Stimulated activated CD4-positive, alpha-beta T cell treated with anti-CD3 and anti-CD28 coated beads, Interleukin-1b, Interleukin-23, amount 100 ng/mL, for 4 hours (primary cell): Measurements from ENCODE around the gene TMEFF2.

Experiments
- DNase-seq, 2 donors: peaks; one replicate each; pipeline ENCODE4 v3.0.0-alpha.2; 2020; ENCODE audit warnings: low read depth in 2 of 2

The TMEFF2 gene, protein sequence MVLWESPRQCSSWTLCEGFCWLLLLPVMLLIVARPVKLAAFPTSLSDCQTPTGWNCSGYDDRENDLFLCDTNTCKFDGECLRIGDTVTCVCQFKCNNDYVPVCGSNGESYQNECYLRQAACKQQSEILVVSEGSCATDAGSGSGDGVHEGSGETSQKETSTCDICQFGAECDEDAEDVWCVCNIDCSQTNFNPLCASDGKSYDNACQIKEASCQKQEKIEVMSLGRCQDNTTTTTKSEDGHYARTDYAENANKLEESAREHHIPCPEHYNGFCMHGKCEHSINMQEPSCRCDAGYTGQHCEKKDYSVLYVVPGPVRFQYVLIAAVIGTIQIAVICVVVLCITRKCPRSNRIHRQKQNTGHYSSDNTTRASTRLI

DNA sequence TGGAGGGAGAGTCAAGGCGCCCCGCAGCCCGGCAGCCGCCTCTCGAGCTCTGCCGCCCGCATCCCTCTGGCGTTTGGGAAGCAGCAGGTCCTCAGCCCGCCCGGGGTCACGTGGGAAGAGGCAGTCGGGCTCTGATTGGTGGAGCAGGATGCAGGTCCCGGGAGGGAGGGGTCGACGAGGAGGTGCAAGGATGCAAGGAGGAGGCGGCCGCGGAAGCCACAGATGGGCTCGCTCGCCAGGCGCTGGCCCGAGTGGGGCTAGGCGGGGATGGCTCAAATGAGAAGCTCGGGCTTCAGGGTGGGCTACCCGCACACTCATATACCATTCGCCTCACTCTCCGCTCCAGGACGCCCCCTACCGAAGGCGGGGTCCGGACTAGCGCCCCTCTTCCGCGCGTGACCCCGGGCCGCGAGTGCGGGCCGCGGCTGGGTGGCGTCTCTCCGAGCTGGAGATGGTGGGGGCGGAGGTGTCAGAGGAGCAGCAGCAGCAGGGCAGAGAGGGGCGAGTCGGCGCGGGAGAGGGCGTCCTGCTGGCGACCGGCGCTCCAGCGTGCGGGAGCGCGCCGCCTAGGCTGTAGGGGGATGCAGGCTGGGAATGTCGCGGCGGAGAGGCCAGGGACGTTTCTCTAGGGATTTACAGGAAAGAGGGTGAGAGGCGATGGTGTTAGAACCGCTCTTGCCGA lies at the start of gene TMEFF2:
Gene TMEFF2 (minus strand): TSS at position 68 of the 682 bp plus-strand sequence. CDS start 409 bp downstream, outside the sequence.
- DNase-seq = peak in 1 of 2 donors; percentile 27

DNA sequence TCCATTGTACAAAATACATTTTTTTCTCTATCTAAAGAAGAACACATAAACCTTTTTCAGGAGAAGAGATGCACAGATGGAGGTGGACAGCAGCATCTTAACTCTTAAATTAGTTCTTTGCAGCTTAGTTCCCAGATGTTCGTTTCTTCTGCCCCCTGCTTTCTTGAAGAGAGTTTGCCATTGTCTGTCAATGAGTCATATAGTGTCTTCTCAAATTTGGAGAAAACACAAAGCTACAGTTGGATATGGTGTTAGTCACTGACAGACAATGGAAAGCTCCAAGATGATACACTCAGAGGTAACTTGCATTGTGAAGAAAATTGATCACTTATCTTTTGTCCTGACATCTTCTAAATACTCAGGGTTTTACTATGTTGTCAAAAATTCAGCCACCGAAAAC lies 48.8 kb upstream of the TMEFF2 start:
- no peak for DNase-seq

DNA sequence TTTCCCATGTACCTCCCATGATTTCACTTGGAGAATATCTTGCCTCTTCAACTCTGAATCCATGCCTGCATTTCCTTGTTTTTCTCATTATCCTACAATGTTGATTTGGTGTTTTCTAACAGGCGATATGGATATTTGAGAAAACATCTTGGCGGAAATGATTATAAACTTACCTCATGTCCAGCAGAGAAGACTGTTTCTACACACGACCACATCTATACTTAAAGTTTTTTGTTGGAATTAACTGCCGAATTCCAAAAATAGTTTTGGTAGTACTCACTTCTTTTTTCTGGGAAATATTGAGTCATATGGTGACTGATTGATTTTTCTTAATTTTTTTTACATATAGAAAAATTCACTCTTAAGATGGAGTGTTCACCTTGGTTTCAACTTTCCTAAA lies 41.4 kb upstream of the TMEFF2 start:
- DNase-seq = no peak

DNA sequence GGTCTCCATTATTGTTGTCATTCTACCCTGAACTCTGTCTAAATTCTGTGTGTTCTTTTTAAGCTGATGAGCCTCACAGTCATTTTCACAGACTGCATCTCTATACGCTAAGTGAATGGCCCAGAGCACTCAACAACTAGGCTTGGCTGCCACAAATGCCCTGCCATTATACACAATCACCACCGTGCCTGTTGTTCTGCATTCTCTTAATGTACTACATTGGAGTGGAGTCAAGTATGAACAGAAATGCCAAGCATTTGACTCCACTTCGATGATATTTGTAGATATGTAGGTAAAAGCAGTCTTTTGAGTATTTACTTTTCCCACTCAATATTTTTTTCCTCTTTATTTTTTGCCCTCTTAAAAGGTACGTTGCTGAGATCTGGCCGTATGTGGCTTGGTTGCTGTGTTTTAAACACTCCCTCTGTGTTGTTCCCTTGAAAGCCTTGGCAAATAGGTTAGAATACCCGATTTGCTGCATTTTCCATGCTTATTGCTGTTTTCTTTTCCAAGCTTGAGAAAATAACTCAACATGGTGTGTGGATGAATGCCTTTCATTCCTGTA lies 36.2 kb upstream of the TMEFF2 start:
- no peak for DNase-seq

DNA sequence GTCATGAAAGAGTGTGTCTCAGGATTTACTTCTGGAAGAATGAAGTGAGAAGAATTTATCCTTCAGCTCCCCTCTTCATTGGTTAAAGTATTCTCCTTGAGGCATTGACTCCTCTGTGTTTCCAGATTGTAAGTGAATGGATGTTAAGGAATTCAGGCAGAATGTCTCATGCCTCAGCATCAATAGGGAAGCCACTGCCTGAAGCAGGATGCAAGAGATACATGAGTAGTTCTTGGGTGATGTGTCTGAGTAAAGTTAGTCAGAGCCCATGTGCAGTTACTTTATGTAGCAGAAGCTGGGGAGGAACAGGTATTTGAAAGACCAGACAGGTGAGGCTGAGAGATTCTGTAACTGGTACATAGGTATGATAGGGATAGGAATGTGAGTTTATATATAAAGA lies 34.0 kb upstream of the TMEFF2 start:
- no peak for DNase-seq

DNA sequence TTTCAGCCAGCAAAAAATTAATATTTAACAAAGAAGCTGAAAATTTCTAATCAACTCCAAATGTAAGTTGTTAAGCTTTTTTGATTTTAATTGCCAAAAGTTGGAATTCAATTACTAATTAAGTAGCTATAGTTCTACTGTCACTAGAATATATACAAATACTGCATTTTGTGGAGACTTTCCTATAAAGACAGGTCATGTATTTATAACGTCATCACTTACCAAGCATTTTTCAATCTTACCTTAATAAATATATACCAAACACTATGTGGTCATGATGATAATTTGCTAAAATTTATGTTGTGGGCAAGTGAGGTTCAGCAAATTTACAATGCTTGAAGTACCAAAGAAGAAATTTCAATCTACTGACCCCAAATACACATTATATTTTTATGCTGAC lies 24.2 kb upstream of the TMEFF2 start:
- no peak for DNase-seq

DNA sequence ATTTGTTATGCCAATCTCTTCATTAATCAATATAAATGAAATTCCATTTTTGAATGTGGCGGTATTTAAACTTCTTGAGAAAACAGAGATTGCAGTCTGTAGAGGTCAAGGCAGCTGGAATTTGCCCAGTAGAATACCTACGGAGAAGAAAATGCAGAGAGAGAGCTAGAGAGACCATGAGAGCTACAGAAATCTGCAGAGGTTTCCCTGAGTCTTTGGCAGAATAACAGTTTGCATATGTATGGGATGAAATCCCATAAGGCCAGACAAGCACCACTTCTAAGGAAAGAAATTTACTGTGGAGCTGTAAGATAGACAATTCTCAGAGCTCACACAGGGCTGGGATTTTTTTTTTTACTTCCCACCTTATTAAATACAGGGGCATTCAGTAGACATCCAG lies 23.6 kb upstream of the TMEFF2 start:
- DNase-seq = no peak

DNA sequence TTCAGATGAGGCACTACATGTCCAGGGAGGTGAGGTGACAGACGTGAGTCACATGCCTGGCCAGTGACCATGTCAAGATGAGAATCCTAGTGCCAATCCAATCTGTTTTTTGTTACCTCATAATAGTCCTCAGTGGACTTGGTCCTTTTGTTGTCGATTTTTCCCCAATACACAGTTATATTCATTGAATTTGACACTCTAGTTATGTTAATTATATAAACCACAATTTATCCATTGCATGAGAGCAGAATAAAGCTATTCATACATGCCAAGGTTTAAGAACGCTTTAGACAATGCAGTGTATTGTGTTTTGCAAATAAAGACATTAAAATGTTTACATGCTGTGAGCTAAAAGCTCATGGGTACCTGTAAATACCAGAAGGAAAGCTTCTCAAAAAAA lies 21.6 kb upstream of the TMEFF2 start:
- no peak for DNase-seq

DNA sequence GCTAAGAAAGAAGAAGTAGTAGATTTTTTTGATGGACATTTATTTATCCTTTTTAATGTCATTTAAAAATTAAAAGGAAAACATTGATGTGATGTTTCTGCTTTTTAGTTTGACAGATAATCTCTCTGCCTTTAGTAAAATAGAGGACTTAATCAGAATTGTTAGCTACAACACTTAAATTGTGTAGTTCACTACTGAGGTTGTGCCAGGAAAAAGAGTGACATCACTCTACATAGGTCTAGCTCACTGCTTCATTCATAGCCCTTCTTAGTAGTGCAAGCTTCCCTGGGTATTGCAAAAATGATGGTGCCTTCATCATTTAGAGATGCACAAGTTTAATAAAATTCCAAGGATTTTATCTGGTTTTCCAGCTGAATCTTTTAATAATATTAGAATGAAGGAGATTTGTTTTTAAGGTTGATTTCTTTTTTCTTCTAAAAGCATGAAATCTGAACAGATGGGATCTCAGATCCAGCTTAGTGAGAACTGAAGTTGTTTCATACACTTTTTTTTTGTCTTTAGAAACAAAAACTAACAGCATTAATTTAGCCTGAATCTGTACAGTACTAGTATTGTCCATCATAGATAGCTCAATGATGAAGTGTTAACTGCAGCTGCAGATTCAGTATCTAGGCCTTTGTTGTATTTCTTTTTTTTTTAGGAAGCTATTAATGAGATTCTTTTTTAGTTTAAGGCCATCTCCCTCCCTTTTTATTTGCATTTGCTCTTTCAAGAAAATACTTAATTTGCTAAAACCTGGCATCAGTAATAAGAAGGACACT lies 20.6 kb upstream of the TMEFF2 start:
- DNase-seq = no peak

DNA sequence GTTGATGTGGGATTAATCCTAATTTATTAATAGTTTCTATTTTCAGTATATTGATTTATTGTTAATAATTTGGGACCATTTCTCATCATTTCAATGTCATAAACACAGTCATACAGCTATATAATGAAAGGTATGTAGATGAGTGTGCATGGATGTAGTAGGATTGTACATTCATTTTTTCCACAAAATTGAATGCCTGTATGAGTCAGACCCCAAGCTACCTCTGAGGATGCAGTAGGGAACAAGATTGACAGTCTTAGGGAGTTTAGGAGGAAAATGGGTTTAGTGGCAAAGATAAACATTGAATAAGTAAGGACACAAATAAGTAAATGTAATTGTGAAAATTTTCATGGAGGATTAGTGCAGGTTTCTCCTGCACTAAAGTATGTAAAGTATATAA lies 14.1 kb upstream of the TMEFF2 start:
- no peak for DNase-seq

DNA sequence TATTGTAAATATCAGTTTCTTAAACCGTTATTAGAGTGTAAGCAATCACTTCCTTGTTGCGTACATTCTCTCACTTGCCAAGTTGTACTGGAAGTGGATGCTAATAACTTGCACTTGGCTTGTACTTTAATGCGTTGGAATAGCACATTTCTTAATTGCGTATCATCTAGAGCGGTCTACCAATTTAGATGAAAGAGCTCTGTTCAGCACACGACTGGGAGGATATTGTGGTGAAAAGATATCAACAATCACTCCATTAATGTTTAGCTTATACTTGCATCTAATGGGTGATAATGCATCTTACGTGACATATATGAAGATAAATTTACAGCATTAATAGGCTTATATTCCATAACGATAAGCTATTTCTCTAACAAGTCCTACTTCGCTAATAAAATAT lies 11.7 kb upstream of the TMEFF2 start:
- DNase-seq = no peak

DNA sequence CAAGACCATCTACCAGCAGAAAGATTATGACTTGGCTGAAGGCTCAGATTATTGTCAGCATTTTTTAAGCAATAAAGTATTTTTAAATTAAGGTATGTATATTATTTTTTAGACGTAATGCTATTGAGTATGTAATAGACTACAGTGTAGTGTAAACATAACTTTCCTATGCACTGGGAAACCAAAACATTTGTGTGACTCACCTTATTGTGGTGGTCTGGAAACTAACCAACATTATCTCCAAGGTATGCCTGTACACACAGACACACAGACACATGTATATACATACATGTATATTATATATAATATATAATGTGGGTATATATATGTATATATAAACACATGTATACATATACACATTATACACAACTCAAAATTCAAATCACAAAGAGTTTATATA lies 9.1 kb upstream of the TMEFF2 start:
- no peak for DNase-seq

DNA sequence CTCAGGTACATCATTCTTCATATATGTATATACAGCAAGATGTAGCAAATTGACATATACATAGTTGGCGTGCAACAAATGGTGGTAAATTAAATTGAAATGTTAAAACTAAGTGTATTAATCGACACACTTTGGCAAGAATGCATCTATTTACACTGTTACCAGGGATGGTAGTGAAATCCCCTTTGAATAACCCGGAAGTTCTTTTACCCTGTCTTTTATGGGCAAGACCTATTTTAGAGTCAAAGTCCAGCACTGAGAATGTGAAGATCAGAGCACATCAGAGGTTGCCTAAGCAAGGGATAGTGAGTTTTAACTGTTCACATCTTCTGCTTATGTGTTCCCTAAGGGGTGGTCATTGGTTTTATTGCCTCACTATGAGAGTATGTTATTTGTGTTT lies 7.6 kb upstream of the TMEFF2 start:
- DNase-seq = no peak

DNA sequence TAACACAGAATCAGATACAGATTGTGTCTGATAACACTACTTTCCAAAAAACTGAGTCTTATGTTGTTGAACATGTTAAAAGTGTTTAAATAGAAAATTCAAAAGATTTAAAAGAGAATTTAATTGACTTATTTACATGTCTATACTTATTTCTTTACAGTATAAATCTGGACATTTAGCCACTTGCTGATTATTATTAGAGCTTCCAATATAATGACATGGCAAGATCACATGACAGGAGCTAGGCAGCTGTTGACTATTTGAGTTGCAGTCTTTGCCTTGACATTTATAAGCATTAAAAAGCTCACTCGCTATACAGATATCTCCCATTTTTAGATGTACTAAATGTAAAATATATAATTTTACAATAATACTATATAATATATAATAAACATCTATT lies 6.4 kb upstream of the TMEFF2 start:
- DNase-seq = no peak

DNA sequence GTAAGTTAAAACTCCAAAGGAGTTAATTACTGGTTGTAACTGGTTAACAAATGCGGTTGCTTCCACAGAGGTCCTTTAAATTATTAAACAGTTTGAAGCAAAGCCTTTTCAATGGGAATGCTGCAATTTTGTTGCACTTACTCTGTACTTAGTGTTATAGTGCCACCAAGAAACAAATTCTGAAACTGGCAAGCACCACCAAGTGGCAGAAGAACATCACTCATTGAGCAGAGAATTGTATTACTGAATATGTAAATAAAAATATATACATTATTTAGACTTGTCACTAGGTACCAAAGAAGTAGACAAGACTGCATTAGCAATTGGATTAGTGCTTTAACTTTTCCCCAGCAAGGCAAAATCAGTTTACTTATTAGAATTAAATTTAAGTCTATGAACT lies 2.6 kb upstream of the TMEFF2 start:
- no peak for DNase-seq

DNA sequence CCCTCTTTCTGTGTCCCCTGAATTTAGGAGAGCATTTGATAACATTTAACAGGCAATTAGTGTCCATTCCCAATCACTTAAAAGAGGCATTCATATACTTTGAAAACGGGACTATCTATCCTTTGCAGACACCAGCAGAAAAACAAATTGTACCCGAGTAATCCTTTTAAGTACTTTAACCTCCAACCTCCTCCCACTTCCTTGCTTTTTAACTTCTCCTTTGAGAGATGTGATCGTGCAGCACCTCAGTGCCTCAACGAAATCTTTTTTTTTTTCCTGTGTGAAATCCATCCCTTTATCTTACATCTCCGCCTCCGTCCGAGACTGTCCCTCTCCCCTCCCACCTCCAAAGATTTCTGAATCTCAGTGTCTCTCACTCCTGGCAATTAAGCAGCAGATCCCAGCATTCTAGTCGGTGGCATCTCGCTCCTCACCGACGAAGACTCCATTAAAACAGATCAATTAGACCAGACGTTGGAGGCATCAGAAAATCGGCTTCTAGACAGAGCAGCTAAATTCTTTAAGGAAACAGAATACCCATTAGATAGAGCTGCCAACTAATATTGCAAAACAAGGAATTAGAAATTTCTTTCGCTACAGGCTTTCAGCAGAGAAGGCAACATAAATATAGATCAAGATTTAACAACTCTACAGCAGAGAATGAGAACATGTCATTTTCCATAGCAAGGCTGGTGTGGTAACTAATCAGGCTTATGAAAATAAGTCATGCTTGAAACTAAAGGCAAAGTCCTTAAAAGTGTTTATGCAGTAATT lies 1.9 kb upstream of the TMEFF2 start:
- DNase-seq = no peak

DNA sequence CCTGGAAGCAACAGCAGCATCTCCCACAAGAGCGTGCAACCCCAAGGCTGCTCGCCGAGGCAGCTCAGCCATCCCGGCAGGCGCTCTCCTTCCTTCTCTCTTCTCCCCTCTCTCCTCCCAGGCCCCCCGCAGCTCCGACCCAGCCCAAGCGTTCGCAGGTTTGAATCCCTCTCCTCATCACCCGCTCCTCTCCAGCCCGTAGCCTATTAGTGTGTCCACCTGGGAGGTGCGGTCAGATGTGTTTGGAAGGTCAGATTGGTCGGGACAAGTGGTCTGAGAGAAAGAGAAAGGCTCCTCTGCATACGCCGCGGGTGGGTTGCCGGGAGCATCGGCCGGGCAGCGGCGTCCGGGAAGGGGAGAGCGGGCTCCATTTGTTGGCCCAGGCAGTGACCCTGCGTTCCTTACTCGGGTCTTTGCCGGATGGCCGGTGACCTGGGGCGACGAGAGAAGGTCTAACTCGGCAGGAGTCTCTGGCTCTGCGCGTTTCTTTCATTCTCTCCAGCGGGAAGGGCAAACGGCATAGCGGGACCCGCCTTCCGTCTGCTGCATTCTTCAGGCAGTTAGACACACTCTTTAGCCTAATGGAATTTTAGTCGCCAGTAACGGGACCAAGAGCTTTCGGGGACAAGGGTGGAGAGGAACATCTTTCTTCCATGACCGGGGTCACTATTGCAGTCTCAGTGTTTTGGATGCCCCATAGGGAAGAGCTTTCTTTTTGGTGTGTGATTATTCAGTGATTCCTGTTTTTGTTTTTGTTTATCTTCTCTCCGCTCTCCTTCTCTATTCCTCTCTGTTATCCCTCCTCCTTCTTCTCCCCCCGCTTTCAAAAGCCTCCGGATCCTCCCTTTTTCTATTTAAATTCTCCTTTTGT lies 1.1 kb upstream of the TMEFF2 start:
- no peak for DNase-seq

DNA sequence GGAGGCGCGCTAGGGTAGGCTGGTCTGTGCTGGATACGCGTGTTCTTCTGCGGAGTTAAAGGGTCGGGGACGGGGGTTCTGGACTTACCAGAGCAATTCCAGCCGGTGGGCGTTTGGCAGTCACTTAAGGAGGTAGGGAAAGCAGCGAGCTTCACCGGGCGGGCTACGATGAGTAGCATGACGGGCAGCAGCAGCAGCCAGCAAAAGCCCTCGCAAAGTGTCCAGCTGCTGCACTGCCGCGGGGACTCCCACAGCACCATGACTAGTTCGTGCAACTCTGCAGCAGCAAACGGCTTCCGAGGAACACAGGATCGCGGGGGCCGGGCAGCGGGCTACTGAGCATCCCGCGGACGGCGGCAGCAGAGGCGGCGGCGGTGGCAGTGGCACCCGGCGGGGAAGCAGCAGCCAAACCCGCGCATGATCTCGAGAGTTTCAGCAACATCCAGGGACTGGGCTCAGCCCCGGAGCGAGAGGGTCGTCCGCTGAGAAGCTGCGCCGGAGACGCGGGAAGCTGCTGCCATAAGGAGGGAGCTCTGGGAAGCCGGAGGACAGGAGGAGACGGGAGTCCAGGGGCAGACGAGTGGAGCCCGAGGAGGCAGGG lies 368 bp downstream of the TMEFF2 start:
- no peak for DNase-seq

DNA sequence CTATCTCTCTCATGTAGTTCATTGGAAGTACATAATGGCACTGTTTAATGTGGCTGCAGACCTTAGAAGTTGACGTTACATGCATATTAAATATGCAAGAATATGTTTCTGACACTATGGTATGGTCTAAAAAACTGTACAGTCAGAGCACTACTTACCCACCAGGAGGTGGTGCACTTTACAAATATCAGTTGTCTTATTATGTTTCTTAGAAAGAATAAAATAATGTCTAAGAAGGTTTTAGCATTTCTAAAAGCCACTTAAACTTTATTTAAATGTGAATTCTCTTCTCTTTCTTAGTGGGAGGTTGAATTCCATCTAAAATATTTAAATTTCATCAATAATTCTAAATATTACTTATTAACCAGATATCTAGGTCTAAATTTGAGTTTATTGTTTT lies 4.3 kb downstream of the TMEFF2 start:
- DNase-seq = no peak

DNA sequence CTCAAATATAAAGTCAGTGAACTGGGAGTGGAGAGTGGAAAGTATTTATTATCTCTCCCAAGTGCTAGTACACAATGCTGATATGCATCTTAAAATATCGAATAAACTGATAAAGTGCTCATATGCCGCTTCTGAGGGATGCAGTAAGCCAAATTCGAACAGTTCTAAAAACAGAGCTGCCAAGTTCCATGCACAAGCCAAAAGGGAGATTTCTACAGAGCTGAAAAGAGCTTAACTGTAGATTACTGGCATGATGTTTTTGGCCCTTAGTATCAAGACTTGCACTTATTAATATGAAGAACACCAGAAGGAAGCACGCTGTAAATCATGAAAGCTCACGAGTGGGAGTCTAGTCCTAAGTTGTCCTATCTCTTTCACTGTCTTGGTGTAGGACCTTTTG lies 7.9 kb downstream of the TMEFF2 start:
- no peak for DNase-seq
